Measurements from ENCODE around the gene PILRB.

Gene PILRB

DNA sequence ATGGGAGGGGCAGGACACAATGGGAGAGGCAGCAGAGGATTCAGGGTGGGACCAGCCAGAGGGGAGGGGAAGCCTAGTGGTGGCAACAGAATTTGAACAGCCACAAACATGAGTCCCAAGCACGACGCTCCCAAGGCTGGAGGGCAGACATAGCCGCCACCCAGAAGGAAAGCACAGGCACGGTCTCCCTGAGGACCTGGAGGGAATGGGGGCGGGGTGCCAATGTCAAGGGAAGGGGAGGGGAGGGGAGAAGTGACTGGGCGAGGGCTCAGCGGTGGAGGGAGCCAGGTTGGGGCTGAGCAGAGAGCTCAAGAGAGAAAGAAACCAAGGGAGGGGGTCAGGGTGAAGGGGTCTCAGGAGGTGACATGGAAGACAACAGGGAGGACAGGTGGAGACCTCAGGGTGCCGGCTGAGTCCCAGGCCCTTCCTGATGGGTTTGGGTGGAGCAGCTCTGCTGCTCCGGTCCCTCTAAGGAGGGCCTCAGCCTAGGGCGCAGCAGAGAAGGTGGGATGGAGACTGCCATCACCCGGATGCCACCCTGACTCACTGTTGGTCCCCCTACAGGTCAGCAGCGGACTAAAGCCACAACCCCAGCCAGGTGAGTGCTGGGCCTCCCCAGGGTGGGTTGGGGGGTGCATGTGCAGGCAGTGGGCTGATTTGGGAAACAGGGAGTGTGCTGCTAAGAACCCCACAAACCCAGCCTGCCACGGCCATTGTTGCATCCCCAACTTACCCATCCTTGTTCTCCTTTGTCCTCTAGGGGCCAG lies 39.6 kb downstream of the PILRB start:
- TF ChIP-seq GATA1 (IDR thresholded peaks at IDR 0.05; ENCODE audit: low read depth, low read length) (no peak), POLR2A (IDR thresholded peaks at IDR 0.05; ENCODE audit: low read length) (no peak)
- DNase-seq: no peak

DNA sequence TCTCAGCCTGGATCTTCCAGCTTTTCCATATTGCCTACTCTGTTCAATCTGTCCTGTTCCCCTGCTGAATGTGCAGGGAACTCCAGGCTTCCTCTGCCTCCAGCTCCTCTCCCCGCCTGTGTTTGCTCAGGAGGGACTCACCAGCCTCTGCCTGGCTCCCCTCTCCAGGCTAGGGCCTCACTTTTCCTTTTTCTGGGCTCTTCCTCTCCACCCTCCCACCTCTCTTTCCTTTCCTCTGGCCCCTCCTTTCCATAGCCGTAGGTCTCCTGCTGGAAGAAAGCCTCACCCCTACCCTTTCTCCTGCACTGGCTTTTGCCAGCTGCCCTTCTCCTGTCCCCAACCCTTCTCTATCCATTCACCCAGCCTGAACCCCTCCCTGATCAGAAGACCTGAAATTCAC lies 40.3 kb downstream of the PILRB start:
- TF ChIP-seq POLR2A (IDR thresholded peaks at IDR 0.05; ENCODE audit: low read length) (no peak), GATA1 (IDR thresholded peaks at IDR 0.05; ENCODE audit: low read depth, low read length) (no peak)
- DNase-seq: no peak

DNA sequence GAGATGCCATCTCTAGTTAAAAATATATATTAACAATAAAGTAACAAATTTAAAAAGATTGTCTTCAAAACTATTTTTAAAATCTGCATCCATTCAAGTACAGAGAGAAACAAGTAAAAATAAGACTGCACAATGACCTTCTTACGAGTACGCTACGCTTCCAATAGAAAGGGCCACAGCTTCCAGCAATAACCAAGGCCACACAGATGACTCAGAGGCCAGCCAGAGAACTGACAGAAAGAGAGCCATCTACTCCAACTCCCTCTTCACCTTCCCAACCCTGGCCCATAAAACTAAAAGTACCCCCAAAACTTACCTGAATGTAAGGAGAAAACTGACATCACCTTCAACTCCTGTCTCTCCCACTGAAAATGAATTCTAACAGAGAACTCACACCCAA lies 42.1 kb downstream of the PILRB start:
- DNase-seq: no peak
- TF ChIP-seq GATA1 (IDR thresholded peaks at IDR 0.05; ENCODE audit: low read depth, low read length): no peak

DNA sequence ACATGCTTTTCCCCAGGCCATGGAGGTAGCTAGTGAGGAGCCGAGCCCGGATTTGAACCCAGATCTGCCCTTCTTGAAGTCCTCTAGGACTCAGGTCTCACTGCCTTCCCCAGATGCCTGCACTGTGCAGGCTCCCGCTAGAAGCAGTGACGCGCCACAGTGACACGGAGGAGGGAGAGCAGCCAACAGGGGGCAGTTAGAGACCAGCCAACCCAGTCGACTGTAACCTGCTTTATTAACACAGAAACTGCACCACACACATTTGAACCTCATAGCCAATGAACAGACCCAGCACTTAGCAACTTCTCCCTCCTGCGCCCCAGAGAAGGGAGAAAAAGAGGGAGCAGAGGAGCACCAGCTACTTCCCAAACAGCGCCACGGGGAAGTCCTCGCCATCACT lies 42.7 kb downstream of the PILRB start:
- DNase-seq: peak; percentile 61
- TF ChIP-seq GATA1 (IDR thresholded peaks at IDR 0.05; ENCODE audit: low read depth, low read length) (no peak), POLR2A (IDR thresholded peaks at IDR 0.05; ENCODE audit: low read length) (no peak)

DNA sequence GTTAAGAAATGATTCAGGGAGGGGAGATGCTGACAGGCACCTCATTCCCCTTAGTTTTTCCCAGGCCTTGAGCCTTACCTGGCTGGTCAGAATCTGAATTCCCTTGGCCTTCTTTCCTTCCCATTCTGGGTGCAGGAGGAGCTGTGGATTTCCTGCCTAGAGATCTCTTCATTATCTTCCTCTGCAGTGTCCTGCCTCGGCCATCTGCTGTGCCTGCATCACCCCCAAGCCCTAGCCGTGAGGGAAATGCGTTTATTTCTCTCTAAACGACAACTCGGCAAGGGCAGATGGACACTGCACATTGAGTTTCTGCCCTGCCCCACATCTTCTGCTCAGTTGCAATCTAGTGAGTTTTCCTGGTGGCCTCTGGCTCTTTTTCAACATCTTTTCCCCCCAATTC lies 43.9 kb downstream of the PILRB start:
- DNase-seq: no peak
- no peak for TF ChIP-seq POLR2A (IDR thresholded peaks at IDR 0.05; ENCODE audit: low read length)

DNA sequence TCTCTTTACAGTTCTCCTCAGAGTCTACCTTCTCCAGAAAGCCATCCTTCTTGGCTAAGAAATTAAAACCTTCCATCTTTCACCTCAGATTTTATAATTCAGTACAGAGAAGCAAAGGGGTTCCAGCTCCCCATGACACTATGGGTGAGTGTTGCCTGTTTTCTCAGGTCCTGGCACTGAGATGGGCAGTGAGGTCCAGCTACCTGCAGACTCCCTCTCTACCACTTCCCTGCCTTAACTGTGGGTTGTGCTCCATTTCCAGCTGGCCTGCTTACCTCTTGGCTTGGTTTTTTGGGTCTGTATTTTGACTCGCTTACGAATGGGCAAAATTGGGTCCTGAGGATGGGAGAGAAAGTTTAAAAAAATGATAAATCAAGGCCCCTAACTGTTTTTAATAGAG lies 44.3 kb downstream of the PILRB start:
- TF ChIP-seq GATA1 (IDR thresholded peaks at IDR 0.05; ENCODE audit: low read depth, low read length) (no peak), POLR2A (IDR thresholded peaks at IDR 0.05; ENCODE audit: low read length) (no peak)
- DNase-seq: no peak

DNA sequence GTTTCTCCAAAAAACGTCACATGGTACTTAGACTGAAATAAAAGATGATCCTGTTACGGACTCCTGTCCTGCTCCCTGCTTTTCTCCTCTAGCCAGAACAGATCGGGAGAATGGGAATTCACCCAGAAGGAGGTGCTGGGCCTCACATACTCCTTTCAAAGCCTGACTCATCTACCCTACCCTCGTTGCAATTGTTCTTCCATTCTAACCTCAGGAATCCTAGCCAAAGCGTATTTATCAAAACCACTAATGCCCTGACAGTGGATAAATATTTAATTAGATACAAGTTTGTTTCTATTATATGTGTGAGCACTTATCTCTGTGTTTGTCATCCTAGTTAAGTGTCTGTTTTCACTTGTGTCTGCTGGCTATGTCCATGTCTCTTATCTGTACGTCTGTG lies 48.9 kb downstream of the PILRB start:
- no peak for TF ChIP-seq GATA1 (IDR thresholded peaks at IDR 0.05; ENCODE audit: low read depth, low read length)
- no peak for TF ChIP-seq POLR2A (IDR thresholded peaks at IDR 0.05; ENCODE audit: low read length)
- DNase-seq: no peak

DNA sequence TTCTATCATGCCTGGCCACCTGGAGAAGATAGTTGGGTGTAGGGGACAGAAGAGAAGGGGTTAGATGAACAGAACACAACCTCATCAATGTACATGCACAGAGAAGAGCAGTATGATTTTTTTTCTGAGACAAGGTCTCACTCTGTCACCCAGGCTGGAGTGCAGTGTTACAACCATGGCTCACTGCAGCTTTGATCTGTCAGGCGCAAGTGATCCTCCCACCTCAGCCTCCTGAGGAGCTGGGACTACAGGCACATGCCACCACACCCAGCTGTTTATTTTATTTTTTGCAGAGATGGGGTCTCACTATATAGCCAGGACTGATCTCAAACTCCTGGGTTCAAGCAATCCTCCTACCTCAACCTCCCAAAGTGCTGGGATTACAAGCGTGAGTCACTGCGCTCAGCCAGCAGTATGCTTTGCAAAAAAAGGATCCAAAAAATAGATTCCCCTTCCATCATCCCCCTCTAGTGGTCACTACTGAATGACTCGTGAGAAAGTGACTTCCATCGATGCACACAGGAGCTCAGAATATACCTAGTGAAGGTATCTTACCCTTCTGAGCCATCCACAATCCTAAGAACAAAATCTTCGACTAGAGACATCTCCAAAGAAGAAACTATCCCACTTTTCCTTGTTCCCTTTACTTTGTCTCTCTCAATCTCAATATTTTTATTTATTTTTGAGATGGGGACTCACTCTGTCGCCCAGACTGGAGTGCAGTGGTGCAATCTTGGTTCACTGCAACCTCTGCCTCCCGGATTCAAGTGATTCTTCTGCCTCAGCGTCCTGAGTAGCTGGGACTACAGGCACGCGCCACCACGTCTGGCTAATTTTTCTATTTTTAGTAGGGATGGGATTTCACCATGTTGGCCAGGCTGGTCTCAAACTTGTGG lies 49.6 kb downstream of the PILRB start:
- peak; percentile 60 to 78 for DNase-seq
- no peak for TF ChIP-seq GATA1 (IDR thresholded peaks at IDR 0.05; ENCODE audit: low read depth, low read length)
- TF ChIP-seq POLR2A (IDR thresholded peaks at IDR 0.05; ENCODE audit: low read length): no peak

DNA sequence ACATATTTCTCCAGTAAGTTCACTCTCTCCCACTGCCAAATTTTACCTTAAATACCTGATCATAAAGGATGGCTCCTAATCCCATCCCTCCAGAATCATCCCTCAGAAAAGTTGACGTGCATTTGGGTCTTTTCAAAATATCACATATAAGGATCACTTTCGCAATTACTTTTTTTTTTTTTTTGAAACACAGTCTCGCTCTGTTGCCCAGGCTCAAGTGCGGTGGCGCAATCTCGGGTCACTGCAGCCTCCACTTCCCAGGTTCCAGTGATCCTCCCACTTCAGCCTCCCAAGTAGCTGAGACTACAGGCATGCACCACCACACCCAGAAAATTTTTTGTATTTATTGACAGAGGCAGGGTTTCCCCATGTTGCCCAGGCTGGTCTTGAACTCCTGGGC lies 53.2 kb downstream of the PILRB start:
- TF ChIP-seq POLR2A (IDR thresholded peaks at IDR 0.05; ENCODE audit: low read length) (no peak), GATA1 (IDR thresholded peaks at IDR 0.05; ENCODE audit: low read depth, low read length) (no peak)
- no peak for DNase-seq

DNA sequence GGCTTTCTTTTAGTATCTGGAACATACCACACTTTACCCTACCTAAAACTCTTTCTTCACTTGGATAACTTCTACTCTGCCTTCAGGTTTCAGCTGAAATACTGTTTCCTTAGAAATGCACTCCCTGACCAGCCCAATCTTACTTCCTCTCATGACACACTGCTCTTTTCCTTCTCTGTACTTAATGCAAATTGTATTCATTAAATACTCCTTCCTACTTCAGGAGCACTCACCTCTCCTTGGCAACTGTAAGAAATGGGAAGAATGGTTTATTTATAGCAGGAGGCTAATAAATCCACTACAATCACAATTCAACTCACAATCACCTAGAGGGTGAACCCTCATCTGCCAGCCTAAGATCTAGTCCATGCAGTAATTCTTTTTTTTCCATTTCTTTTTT lies 55.4 kb downstream of the PILRB start:
- no peak for DNase-seq
- TF ChIP-seq POLR2A (IDR thresholded peaks at IDR 0.05; ENCODE audit: low read length) (no peak), GATA1 (IDR thresholded peaks at IDR 0.05; ENCODE audit: low read depth, low read length) (no peak)

DNA sequence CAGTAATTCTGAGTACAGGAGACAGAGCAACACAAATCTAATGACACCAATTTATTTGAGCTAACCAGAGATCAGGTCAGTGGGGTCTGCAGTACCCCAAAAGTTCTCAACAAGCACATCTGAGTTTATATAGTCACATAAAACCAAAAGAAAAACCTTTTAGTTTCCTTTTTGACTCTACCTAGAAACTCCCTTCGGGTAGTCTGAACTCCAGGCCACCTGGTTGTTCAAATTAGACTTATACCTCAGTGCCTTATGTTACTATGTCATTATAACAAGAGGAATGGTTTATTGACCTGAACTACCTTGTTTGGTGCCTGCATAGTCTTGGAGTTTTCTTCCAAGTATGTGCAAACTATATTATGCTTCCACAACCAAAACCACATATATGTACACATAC lies 56.0 kb downstream of the PILRB start:
- DNase-seq: no peak

DNA sequence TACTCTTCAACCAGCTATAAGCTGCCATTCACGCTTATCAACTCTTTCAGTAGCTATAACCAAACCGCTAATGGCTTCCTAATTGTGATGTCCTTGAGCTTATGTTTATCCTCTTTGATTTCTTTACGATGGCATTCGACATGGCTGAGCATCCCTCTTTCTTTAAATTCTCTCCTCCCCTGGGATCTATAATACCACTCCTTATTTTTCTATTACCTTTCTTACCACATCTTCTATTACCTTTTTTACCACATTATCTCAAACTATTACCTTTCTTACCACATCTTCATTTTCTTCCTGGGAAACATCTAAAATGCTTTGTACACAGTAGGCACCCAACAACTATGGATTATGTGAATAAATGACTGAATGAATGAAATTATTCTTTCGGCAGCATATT lies 57.5 kb downstream of the PILRB start:
- TF ChIP-seq GATA1 (IDR thresholded peaks at IDR 0.05; ENCODE audit: low read depth, low read length) (no peak), POLR2A (IDR thresholded peaks at IDR 0.05; ENCODE audit: low read length) (no peak)
- no peak for DNase-seq

More for the DNA sequence above, 56.0 kb downstream of the PILRB start:
- TF ChIP-seq POLR2A (IDR thresholded peaks at IDR 0.05; ENCODE audit: low read length): no peak
- no peak for TF ChIP-seq GATA1 (IDR thresholded peaks at IDR 0.05; ENCODE audit: low read depth, low read length)

All from erythroblast (primary cell).